G401 (cell line): ENCODE results near the gene ALDH9A1. TPM values are rescaled to one million over a fixed set of nuclear protein-coding genes. Genes with fewer than 3 reads are reported as not detected.

Experiments
- DNase-seq: peaks from one replicate; pipeline ENCODE4 v3.0.0-alpha.2; 2015; ENCODE audit warnings: low spot score
- in situ Hi-C: cut with HindIII; loops from 2 replicates; pipeline ENCODE4 v1.10.0; 2016; ENCODE audit warnings: low sequenced_read_pairs, mixed read lengths
- total RNA-seq: library from RNA; depleted of rRNA; stranded (reverse); fragments of >200 nt; shearing (Covaris generic); gene quantifications from 2 replicates; pipeline ENCODE4 v1.2.3, GENCODE V29; 2014; rRNA removed

ALDH9A1 gene
- total RNA-seq, 1 experiment from 2014 or later: 132 TPM

- in situ Hi-C loops: no loop called here
Measured at GRCh38 chr1:165630629-165631341, 67.6 kb downstream of the ALDH9A1 start, which contains the start of gene MGST3. TSS of gene MGST3 (plus strand) at chr1:165631234. CDS start at chr1:165649848, 18,614 bp downstream.

GRCh38 chr1:165629848-165630628 is 68.3 kb downstream of the ALDH9A1 start:
- DNase-seq: peak; percentile 37
- in situ Hi-C loops: no loop called here

More at GRCh38 chr1:165630629-165631341, 67.6 kb downstream of the ALDH9A1 start, which contains the start of gene MGST3:
- DNase-seq: peak; percentile 97

DNA sequence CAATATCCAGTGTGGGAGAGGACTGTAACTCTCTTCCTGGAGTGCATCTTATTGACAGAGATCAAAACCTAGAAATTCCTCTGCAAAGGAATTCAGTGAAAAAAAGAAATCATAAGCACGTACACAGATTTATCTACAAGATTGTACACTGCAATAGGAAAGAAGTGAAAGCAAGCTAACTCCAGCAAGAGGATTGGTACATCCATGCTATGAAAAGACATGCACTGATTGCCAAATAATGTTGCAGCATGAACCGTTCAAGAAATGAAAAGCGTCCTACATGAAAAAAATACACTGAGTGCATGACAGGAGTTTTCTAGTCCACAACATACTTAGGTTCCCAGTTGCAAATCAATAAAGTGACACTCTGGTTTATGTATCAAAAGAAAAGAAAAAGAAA is 69.2 kb downstream of the ALDH9A1 start:
- no peak for DNase-seq
- in situ Hi-C loops: no loop called here

DNA sequence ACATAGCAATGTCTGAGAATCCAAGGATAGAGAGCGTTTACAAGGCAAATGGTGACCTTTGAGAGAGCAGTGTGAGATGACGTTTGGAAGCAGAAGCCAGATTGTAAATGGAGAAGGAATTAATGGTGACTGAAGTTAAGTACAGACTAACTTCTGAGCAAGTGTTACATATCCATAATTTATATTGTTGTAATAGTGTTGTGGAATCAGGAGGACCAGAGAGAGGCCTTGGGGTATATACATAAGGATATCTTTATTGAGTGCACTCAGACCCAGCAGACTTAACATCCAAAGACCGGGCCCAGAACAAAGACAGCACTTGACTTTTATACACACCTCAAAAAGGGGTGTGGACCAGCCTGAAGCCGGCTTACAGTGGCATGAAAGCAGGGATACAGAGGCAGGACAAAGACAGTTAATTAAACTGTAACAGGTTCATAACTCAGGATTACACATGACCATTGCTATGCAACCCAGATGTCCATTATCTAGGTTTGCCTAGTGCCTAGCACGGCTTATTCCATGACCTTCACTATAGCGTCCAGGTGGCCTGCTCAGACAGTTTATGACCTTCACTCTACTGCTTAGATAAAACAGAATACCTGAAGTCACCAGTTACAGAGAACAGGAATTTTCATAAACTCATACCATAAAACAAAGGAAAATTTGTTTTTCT is 70.1 kb downstream of the ALDH9A1 start:
- DNase-seq: no peak
- in situ Hi-C loops: no loop called here

DNA sequence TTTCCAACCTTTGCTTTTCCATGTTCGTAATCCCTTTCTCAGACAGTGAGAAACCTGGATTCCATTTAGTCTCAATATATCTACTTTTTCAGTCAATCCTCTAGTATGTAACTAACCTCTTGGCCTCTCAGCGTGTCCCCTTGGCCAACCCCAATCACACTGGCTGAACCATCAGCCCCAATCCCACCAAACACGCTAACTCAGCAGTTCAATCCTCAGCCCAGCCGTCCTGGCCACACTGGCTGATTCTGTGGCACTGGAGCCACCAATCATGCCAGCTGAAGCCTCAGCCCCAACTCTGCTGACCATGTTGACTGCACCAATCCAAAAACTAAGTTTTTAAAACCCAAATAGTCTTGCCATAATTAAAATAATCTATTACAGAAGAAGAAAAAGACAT is 73.9 kb downstream of the ALDH9A1 start:
- DNase-seq: no peak
- in situ Hi-C loops: no loop called here

DNA sequence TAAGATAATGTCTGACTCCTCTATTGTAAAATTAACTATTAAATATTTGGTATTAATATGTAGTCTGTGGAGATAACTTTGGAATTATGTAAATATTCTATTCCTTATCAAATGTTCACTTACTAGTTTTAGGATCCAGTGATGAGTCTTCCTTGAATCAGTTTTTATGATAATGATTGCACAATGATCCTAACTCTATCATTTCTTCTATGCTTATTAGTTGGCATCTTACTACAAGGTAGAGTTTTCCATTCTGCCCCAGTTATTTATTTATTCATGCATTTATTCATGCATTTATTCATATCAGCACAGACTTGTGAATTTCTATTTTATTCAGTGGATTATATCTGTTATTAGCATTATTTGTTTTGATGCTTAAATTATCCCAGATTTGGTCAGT is 74.7 kb downstream of the ALDH9A1 start:
- no peak for DNase-seq
- in situ Hi-C loops: no loop called here

GRCh38 chr1:165619647-165620151 is 78.7 kb downstream of the ALDH9A1 start:
- in situ Hi-C loops: no loop called here
- DNase-seq: no peak

- in situ Hi-C loops: no loop called here
- DNase-seq: no peak
Measured at GRCh38 chr1:165616987-165617546, 81.3 kb downstream of the ALDH9A1 start.

GRCh38 chr1:165616054-165616612 is 82.2 kb downstream of the ALDH9A1 start:
- DNase-seq: no peak
- in situ Hi-C loops: no loop called here

Other genes with a start within 250 kb of the ALDH9A1 start
- not detected in 2 replicates for gene LRRC52, start 154.6 kb downstream of the ALDH9A1 start, total RNA-seq
- gene MGST3, start 67.3 kb downstream of the ALDH9A1 start, total RNA-seq: 66.1 and 86.1 TPM in 2 replicates
- gene TMCO1, start 70.3 kb upstream of the ALDH9A1 start, total RNA-seq: 54.6 and 70.2 TPM in 2 replicates
- gene UCK2, start 129.1 kb upstream of the ALDH9A1 start, total RNA-seq: 112 and 125 TPM in 2 replicates